Measurements from ENCODE around the gene KCNJ4. TPM values are rescaled to one million over a fixed set of nuclear protein-coding genes. Genes with fewer than 3 reads are reported as not detected.

KCNJ4 gene
- total RNA-seq, 4 donors from 2014 or later: 0.28 to 0.84 TPM; not detected in 2

DNA sequence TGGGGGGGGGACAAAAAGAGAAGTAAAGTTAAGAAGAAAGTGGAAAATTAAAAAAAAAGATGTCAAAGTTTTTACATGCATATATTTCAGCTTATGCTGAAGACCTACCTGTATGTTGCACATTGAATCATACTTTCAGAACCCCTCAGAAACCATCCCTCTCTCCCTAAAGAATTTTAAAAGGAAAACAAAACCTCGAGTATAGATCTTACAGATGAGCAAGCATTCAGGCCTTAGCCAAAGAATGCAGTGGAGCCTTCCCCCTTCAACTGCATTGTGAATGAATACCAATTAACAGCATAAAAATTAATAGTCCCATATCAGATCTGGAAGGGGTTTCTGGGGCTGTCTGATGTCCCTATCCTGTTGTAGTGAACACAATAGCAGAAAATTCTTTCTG is 29.2 kb upstream of the KCNJ4 start:
- no peak for DNase-seq (ENCODE audit: low spot score)
- no peak for ATAC-seq (ENCODE audit: low FRiP score)
- TF ChIP-seq, protein P1, sequence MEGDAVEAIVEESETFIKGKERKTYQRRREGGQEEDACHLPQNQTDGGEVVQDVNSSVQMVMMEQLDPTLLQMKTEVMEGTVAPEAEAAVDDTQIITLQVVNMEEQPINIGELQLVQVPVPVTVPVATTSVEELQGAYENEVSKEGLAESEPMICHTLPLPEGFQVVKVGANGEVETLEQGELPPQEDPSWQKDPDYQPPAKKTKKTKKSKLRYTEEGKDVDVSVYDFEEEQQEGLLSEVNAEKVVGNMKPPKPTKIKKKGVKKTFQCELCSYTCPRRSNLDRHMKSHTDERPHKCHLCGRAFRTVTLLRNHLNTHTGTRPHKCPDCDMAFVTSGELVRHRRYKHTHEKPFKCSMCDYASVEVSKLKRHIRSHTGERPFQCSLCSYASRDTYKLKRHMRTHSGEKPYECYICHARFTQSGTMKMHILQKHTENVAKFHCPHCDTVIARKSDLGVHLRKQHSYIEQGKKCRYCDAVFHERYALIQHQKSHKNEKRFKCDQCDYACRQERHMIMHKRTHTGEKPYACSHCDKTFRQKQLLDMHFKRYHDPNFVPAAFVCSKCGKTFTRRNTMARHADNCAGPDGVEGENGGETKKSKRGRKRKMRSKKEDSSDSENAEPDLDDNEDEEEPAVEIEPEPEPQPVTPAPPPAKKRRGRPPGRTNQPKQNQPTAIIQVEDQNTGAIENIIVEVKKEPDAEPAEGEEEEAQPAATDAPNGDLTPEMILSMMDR (IDR thresholded peaks at IDR 0.05): no peak

DNA sequence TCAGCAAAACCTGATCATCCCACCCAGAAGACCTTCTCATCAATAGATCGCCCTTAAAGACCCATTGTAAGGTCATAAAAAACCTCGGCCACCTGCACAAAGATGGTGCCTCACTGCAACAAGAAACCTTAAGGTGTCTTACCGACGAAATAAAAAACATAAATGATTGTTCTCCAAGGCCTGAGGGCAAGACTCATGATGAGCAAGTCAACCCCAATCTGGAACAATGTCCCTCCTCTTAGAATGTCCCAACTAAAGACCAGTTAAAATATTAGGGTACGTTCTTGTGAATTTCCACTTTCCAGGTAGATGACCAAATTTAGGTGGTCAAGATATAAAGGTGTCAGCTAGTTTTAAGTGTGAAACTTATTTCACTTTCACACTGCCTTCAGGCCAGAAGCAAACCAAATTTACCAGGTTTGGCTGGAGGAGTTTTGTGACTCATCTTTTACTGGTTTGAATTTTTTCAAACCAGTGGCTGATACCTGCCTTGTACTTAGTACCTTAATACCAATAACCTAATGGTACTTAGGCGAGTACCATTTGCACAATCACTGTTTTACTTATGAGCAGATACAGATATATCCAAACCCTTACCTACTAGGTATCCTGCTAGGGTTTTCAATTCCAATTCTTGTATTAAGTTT is 27.8 kb upstream of the KCNJ4 start:
- TF ChIP-seq, protein P1 (IDR thresholded peaks at IDR 0.05): no peak
- ATAC-seq (ENCODE audit: low FRiP score): no peak
- DNase-seq (ENCODE audit: low spot score): no peak

DNA sequence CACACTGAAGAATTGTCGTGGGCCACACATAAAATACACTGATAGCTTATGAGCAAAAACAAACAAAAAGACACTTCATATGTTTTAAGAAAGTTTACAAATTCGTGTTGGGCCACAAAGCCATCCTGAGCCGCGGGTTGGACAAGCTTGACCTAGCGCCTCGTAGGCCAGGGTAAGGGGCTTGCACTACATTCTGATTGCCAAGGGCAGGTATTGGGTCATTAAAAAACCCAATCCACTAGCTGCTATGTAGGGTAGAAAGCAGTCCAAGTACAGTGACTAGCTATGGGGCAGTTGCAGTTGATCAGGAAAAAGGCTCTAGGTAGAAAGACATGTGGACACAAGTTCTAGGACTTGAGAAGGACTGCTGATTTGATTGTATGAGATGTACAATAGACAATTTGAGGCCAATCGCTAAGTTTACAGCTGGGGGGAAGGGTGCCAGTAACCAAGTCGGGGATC is 26.9 kb upstream of the KCNJ4 start:
- ATAC-seq (ENCODE audit: low FRiP score) (no peak), DNase-seq (ENCODE audit: low spot score) (no peak)
- TF ChIP-seq, protein P1 (IDR thresholded peaks at IDR 0.05): no peak

DNA sequence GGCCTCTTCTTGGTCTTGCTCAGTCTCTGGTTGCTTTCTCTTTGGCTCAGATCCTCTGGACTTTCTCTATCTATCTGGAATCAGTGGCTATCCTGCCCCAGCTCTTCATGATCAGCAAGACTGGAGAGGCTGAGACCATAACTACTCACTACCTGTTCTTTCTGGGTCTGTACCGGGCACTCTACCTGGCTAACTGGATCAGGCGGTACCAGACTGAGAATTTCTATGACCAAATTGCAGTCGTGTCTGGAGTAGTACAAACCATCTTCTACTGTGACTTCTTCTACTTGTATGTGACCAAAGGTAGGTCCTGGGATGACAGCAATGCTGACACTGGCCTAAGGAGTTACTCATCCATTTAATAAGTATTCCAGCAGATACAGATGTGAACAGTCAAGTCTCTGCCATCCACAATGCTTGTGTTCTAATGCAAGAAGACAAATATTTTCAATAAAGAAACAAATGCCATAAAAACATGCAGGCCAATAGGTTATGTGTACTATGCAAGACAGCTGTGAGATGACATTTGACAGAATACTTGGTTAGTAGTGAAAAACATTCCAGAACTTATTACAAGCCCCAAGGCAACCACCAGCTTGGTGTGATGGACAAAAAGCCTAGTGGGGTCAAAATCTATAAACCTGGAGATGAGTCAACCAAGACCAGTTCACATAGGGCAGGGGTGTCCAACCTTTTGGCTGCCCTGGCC is 26.3 kb upstream of the KCNJ4 start:
- no peak for ATAC-seq (ENCODE audit: low FRiP score)
- no peak for DNase-seq (ENCODE audit: low spot score)
- TF ChIP-seq, protein P1 (IDR thresholded peaks at IDR 0.05): no peak

DNA sequence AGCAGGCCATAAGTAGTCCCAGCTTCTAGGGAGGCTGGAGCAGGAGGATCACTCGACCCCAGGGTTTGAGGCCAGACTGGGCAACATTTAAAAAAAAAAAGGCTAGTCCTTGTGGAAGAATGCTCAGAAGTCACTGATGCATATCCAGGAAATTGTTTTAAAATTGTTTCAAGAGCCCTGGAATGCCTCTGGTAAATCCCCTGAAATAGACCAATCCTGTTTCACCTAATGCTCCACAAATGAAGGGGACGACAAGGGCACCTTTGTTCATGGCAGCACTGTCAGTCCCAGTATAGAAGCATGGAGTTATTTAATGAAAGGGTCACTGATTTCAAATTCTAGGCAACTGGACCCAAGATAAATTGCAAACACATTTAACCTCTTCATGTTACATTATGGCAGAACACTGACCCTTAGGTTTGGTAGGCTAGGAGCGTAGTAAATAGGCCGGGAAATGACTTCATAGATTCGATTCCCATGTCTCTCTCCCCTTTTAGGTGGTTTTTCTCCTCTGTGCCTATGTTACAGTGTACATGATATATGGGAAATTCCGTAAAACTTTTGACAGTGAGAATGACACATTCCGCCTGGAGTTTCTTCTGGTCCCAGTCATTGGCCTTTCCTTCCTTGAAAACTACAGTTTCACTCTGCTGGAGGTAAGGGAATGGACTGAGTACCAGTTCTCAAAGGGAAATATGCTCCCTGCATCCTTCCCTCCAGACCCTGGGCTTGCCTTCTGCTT is 24.3 kb upstream of the KCNJ4 start:
- TF ChIP-seq, protein P1 (IDR thresholded peaks at IDR 0.05): no peak

DNA sequence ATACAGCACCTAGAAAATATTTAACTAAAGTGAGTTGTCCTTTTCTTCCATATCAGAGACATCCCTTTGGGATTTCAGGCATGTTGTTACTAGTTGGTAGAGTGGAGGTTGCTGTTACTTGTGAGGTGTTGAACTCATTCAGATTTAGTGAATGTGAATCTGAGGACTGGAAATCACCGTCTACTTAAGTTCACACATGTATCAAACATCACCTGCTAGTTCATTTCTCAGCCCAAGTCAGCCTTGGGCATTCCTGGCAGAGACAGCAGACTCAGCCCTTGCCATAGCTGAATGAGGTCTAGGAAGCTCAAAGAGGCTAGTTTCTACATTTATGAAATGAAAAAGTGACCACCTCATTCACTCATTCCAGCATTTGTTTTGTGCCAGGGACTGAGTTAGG is 22.6 kb upstream of the KCNJ4 start:
- ATAC-seq (ENCODE audit: low FRiP score): no peak
- TF ChIP-seq, protein P1 (IDR thresholded peaks at IDR 0.05): no peak

More for the DNA sequence above, 24.3 kb upstream of the KCNJ4 start:
- DNase-seq (ENCODE audit: low spot score): no peak
- no peak for ATAC-seq (ENCODE audit: low FRiP score)

More for the DNA sequence above, 22.6 kb upstream of the KCNJ4 start:
- no peak for DNase-seq (ENCODE audit: low spot score)
